Tibial nerve (tissue), 4 donors: Measurements from ENCODE around the gene REXO1. TPM values are rescaled to one million over a fixed set of nuclear protein-coding genes. Genes with fewer than 3 reads are reported as not detected.

Source experiments
- DNase-seq, 2 donors: peaks; one replicate each; pipeline ENCODE4 v3.0.0-alpha.2; 2019; ENCODE audit warnings: low spot score in 2 of 2
- H3K27ac ChIP-seq, 4 donors: fragments of 200-600 bp; sonication (generic) in 3 of 4; one replicate each; pipeline ENCODE4 v1.5.1; 2017 to 2019; ENCODE audit warnings: mild to moderate bottlenecking in 1 of 4
- H3K27me3 ChIP-seq, 2 donors: fragments of 200-600 bp; sonication (generic) in 1 of 2; one replicate each; pipeline versions ENCODE4 v1.5.1 to v1.6.0; 2017 to 2019
- H3K36me3 ChIP-seq, 3 donors: fragments of 200-600 bp; sonication (generic); one replicate each; pipeline ENCODE4 v1.5.1; 2018 to 2019
- H3K4me1 ChIP-seq, 4 donors: fragments of 200-600 bp; sonication (generic) in 3 of 4; one replicate each; pipeline ENCODE4 v1.5.1; 2017 to 2019
- H3K4me3 ChIP-seq, 4 donors: fragments of 200-600 bp; sonication (generic) in 3 of 4; one replicate each; pipeline ENCODE4 v1.5.1; 2017 to 2019; ENCODE audit warnings: mild to moderate bottlenecking in 1 of 4, moderate library complexity in 1 of 4
- H3K9me3 ChIP-seq, 4 donors: fragments of 200-600 bp; sonication (generic) in 3 of 4; one replicate each; pipeline ENCODE4 v1.5.1; 2017 to 2019
- EP300 ChIP-seq, 2 donors: sonication (generic); formaldehyde crosslinking; IDR thresholded peaks; one replicate each; pipeline ENCODE4 v1.6.1; 2017; ENCODE audit warnings: antibody characterized with exemption in 2 of 2, mild to moderate bottlenecking in 1 of 2
- POLR2A ChIP-seq, 2 donors: fragments of 450-650 bp; IDR thresholded peaks; one replicate each; pipeline ENCODE4 v1.6.1; 2017; ENCODE audit warnings: antibody characterized with exemption in 2 of 2, mild to moderate bottlenecking in 2 of 2, moderate library complexity in 2 of 2
- WGBS, 2 donors: methylation state at CpG; one replicate each; pipeline ENCODE4 v1.1.5; 2018; 5-methylcytosine and 5-hydroxymethylcytosine counted together
- total RNA-seq, 4 donors: library from RNA; depleted of rRNA; stranded (reverse); fragments of >200 nt; gene quantifications; one replicate each; pipeline ENCODE4 v1.1.0, GENCODE V29; 2016
- TF ChIP-seq, protein P1 (sequence below), 5 experiments: fragments of 200-600 bp in 3 of 5; fragments of 450-650 bp in 2 of 5; sonication (generic) in 3 of 5; IDR thresholded peaks; one replicate each; pipeline ENCODE4 v1.5.1; 2016 to 2019; ENCODE audit warnings: antibody characterized with exemption in 5 of 5, mild to moderate bottlenecking in 3 of 5, moderate library complexity in 2 of 5

REXO1 gene
- total RNA-seq, 4 donors from 2014 or later: 17.9 to 87.3 (median 31.1) TPM

DNA sequence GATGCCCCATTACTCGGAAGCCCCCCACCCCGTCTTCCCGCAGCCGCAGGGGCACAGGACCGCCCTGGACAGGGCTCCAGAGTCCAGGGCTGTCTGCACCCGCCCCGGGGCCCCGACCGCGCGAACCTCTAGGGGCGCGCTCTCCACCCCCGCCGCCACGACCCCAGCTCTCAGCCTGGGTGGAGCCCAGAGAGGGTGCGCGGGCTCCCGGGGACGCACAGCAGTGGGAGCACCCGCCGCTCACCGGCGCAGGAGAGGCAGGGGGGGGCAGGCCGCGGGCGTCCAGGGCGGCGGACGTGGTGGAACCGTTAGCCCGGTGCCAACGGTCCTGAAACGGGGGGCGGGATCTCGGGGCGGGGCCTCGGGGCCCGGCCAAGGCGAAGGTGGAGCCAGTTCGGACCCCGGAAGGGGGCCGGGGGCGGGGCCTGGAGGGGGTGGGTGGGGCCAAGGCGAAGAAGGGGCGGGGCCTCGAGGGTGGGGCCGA is 36.3 kb downstream of the REXO1 start, which contains the start of gene ATP8B3:
TSS of gene ATP8B3 (minus strand) at position 335 of the 484 bp plus-strand sequence. CDS start 540 bp downstream, outside the sequence.
- 0 to 3% methylated on average over 6 to 8 of the region's 48 CpGs for WGBS, 2 donors
- Histone ChIP-seq H3K9me3 (no peaks in the 10 kb centered on the region), H3K4me1 (peaks cover 3 to 24% (median 12%) of the 10 kb centered on the region in 4 donors), H3K4me3 (peak within 1 kb of the TSS; percentile 24 to 56 (median 40)), H3K36me3 (peaks cover 0 to 25% (median 14%) of the 10 kb centered on the region in 3 donors), H3K27me3 (no peaks in the 10 kb centered on the region), H3K27ac (peak within 1 kb of the TSS; percentile 56 to 87 (median 74))
- no peak for TF ChIP-seq EP300 (IDR thresholded peaks at IDR 0.05)
- TF ChIP-seq, protein P1, sequence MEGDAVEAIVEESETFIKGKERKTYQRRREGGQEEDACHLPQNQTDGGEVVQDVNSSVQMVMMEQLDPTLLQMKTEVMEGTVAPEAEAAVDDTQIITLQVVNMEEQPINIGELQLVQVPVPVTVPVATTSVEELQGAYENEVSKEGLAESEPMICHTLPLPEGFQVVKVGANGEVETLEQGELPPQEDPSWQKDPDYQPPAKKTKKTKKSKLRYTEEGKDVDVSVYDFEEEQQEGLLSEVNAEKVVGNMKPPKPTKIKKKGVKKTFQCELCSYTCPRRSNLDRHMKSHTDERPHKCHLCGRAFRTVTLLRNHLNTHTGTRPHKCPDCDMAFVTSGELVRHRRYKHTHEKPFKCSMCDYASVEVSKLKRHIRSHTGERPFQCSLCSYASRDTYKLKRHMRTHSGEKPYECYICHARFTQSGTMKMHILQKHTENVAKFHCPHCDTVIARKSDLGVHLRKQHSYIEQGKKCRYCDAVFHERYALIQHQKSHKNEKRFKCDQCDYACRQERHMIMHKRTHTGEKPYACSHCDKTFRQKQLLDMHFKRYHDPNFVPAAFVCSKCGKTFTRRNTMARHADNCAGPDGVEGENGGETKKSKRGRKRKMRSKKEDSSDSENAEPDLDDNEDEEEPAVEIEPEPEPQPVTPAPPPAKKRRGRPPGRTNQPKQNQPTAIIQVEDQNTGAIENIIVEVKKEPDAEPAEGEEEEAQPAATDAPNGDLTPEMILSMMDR (IDR thresholded peaks at IDR 0.05): peak in 1 of 5 experiments; percentile 30
- no peak for DNase-seq

- TF ChIP-seq POLR2A (IDR thresholded peaks at IDR 0.05): no peak
- no peak for TF ChIP-seq EP300 (IDR thresholded peaks at IDR 0.05)
- TF ChIP-seq, protein P1 (IDR thresholded peaks at IDR 0.05): no peak
- H3K4me3 ChIP-seq: peak overlapping the region in 3 of 4 donors; percentile 32 to 56 (median 49)
- peaks cover 0 to 20% (median 9%) of the 10 kb centered on the region in 3 donors for H3K36me3 ChIP-seq
- H3K9me3 ChIP-seq: no peaks in the 10 kb centered on the region
- WGBS, 2 donors: 16 to 25% methylated on average over 12 to 13 of the region's 13 CpGs
- peaks cover 3 to 24% (median 12%) of the 10 kb centered on the region in 4 donors for H3K4me1 ChIP-seq
- DNase-seq: peak; percentile 25 to 26
- peak overlapping the region; percentile 56 to 87 (median 74) for H3K27ac ChIP-seq
- H3K27me3 ChIP-seq: no peaks in the 10 kb centered on the region
Measured at GRCh38 chr19:1811472-1811894, 36.8 kb downstream of the REXO1 start.

- peak overlapping the region in 2 of 4 donors; percentile 76 to 87 for H3K27ac ChIP-seq
- 88 to 89% methylated on average over 19 of the region's 19 CpGs for whole genome bisulfite sequencing, 2 donors
- TF ChIP-seq, protein P1 (IDR thresholded peaks at IDR 0.05): no peak
- no peak for TF ChIP-seq POLR2A (IDR thresholded peaks at IDR 0.05)
- no peak for TF ChIP-seq EP300 (IDR thresholded peaks at IDR 0.05)
Measured at GRCh38 chr19:1810439-1811160, 37.7 kb downstream of the REXO1 start.

DNA sequence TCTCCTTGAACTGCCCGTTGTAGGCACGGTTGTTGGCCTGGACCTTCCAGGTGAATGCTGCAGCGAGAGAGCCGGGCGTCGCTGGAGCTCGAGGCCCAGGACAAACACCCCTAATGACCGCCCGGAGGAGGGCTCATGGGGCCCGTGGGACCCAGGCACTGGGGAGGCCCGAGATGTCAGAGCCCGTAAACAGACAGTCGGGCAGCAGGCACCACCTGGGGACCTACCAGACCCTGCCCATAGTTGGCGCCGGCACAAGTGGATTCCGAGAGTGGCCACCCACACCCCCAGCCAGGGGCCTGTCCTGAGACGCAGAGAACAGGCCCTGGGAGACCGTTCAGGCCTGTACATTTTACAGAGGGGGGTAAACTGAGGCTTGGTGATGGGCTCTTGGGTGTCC is 38.6 kb downstream of the REXO1 start:
- no peak overlapping the region for H3K4me3 ChIP-seq
- no peaks in the 10 kb centered on the region for H3K9me3 ChIP-seq
- no peak for TF ChIP-seq POLR2A (IDR thresholded peaks at IDR 0.05)
- TF ChIP-seq EP300 (IDR thresholded peaks at IDR 0.05): no peak
- TF ChIP-seq, protein P1 (IDR thresholded peaks at IDR 0.05): no peak
- WGBS, 2 donors: 71 to 79% methylated on average over 14 to 17 of the region's 18 CpGs
- H3K4me1 ChIP-seq: peaks cover 3 to 24% (median 12%) of the 10 kb centered on the region in 4 donors
- H3K27ac ChIP-seq: no peak overlapping the region
- H3K36me3 ChIP-seq: peaks cover 0 to 2% (median 0%) of the 10 kb centered on the region in 3 donors
- DNase-seq: no peak
- H3K27me3 ChIP-seq: no peaks in the 10 kb centered on the region

More at GRCh38 chr19:1810439-1811160, 37.7 kb downstream of the REXO1 start:
- no peak overlapping the region for H3K4me3 ChIP-seq
- peaks cover 0 to 12% (median under 1%) of the 10 kb centered on the region in 3 donors for H3K36me3 ChIP-seq
- peaks cover 3 to 24% (median 12%) of the 10 kb centered on the region in 4 donors for H3K4me1 ChIP-seq
- no peaks in the 10 kb centered on the region for H3K27me3 ChIP-seq
- no peaks in the 10 kb centered on the region for H3K9me3 ChIP-seq
- DNase-seq: no peak

- Histone ChIP-seq H3K4me1 (peaks cover 3 to 19% (median 11%) of the 10 kb centered on the region in 4 donors), H3K4me3 (no peak overlapping the region), H3K27ac (no peak overlapping the region), H3K36me3 (no peaks in the 10 kb centered on the region), H3K27me3 (no peaks in the 10 kb centered on the region), H3K9me3 (no peaks in the 10 kb centered on the region)
- DNase-seq: no peak
- TF ChIP-seq EP300 (IDR thresholded peaks at IDR 0.05) (no peak), POLR2A (IDR thresholded peaks at IDR 0.05) (no peak)
- TF ChIP-seq, protein P1 (IDR thresholded peaks at IDR 0.05): no peak
- WGBS, 2 donors: 73% methylated on average over 2 of the region's 2 CpGs
Measured at GRCh38 chr19:1808395-1808731, 39.9 kb downstream of the REXO1 start.
